Inferior parietal cortex (tissue), 1 donor: ENCODE data around the gene LARP1B.
"Not testable (repeated sequence)": the region's sequence is repeated elsewhere in the genome, so short reads cannot be mapped to it uniquely, and the experiment has no call there.

Experiments used
- DNase-seq: peaks from one replicate; pipeline ENCODE4 v3.0.0-alpha.2; 2016; ENCODE audit errors: extremely low spot score

The LARP1B gene

GRCh38 chr4:128060699-128061565 is at the start of gene LARP1B:
Gene LARP1B (plus strand): TSS chr4:128061312. CDS start chr4:128074952, 13,640 bp downstream.
- peak; percentile 89 for DNase-seq

GRCh38 chr4:128025319-128025718 is 35.8 kb upstream of the LARP1B start:
- no peak for DNase-seq

GRCh38 chr4:128029907-128030306 is 31.2 kb upstream of the LARP1B start:
- no peak for DNase-seq

GRCh38 chr4:128031756-128032384 is 29.2 kb upstream of the LARP1B start:
- no peak for DNase-seq

- no peak for DNase-seq
Measured at GRCh38 chr4:128039568-128039967, 21.5 kb upstream of the LARP1B start.

GRCh38 chr4:128047019-128047418 is 14.1 kb upstream of the LARP1B start:
- not testable (repeated sequence) for DNase-seq

- not testable (repeated sequence) for DNase-seq
Measured at GRCh38 chr4:128047514-128047913, 13.6 kb upstream of the LARP1B start.

- not testable (repeated sequence) for DNase-seq
Measured at GRCh38 chr4:128051229-128051628, 9.9 kb upstream of the LARP1B start.

- not testable (repeated sequence) for DNase-seq
Measured at GRCh38 chr4:128054907-128055306, 6.2 kb upstream of the LARP1B start.

GRCh38 chr4:128055441-128056206 is 5.5 kb upstream of the LARP1B start:
- DNase-seq = not testable (repeated sequence)

GRCh38 chr4:128056396-128056795 is 4.7 kb upstream of the LARP1B start:
- no peak for DNase-seq

- DNase-seq = peak; percentile 15
Measured at GRCh38 chr4:128060121-128060698, 902 bp upstream of the LARP1B start.

GRCh38 chr4:128061566-128062536 is 739 bp downstream of the LARP1B start:
- DNase-seq = peak; percentile 39

- not testable (repeated sequence) for DNase-seq
Measured at GRCh38 chr4:128066453-128066820, 5.3 kb downstream of the LARP1B start.

- DNase-seq = no peak
Measured at GRCh38 chr4:128068918-128069317, 7.8 kb downstream of the LARP1B start.

GRCh38 chr4:128076464-128076863 is 15.4 kb downstream of the LARP1B start:
- no peak for DNase-seq

GRCh38 chr4:128095293-128095692 is 34.2 kb downstream of the LARP1B start:
- DNase-seq = not testable (repeated sequence)

- no peak for DNase-seq
Measured at GRCh38 chr4:128107766-128108165, 46.7 kb downstream of the LARP1B start.

GRCh38 chr4:128123036-128123435 is 61.9 kb downstream of the LARP1B start:
- DNase-seq = no peak

- no peak for DNase-seq
Measured at GRCh38 chr4:128130621-128131020, 69.5 kb downstream of the LARP1B start.

- DNase-seq = no peak
Measured at GRCh38 chr4:128134925-128135324, 73.8 kb downstream of the LARP1B start.
